HAP-1 (cell line): ENCODE results near the gene HIBCH.
"Not testable (repeated sequence)": the region's sequence is repeated elsewhere in the genome, so short reads cannot be mapped to it uniquely, and the experiment has no call there.

Source experiments
- DNase-seq, 2 experiments: peaks; one replicate each; pipeline ENCODE4 v3.0.0-alpha.2; 2016 to 2020; ENCODE audit warnings: low spot score in 2 of 2
- H3K27me3 ChIP-seq: fragments of 250-450 bp; sonication (Bioruptor Pico); 2 replicates; pipeline ENCODE4 v1.5.1; 2020; ENCODE audit warnings: low read depth, mild to moderate bottlenecking, moderate library complexity
- H3K36me3 ChIP-seq: fragments of 250-450 bp; sonication (Bioruptor Pico); replicated peaks from 2 replicates; pipeline ENCODE4 v1.5.1; 2020; ENCODE audit warnings: mild to moderate bottlenecking
- H3K4me1 ChIP-seq: fragments of 250-450 bp; sonication (Bioruptor Pico); 2 replicates; pipeline ENCODE4 v1.5.1; 2020; ENCODE audit warnings: mild to moderate bottlenecking
- H3K4me3 ChIP-seq: fragments of 250-450 bp; sonication (Bioruptor Pico); 2 replicates; pipeline ENCODE4 v1.5.1; 2020; ENCODE audit warnings: mild to moderate bottlenecking, moderate library complexity
- H3K9me3 ChIP-seq: fragments of 250-450 bp; sonication (Bioruptor Pico); 2 replicates; pipeline ENCODE4 v1.5.1; 2020; ENCODE audit warnings: mild to moderate bottlenecking, moderate library complexity
- in situ Hi-C: fragments of 300-500 bp; cut with MboI; formaldehyde crosslinking; loops from 3 replicates; pipeline ENCODE4 v1.14.3; 2020; ENCODE audit warnings: low sequenced_read_pairs, inconsistent platforms, mixed read lengths

The HIBCH gene, protein sequence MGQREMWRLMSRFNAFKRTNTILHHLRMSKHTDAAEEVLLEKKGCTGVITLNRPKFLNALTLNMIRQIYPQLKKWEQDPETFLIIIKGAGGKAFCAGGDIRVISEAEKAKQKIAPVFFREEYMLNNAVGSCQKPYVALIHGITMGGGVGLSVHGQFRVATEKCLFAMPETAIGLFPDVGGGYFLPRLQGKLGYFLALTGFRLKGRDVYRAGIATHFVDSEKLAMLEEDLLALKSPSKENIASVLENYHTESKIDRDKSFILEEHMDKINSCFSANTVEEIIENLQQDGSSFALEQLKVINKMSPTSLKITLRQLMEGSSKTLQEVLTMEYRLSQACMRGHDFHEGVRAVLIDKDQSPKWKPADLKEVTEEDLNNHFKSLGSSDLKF

DNA sequence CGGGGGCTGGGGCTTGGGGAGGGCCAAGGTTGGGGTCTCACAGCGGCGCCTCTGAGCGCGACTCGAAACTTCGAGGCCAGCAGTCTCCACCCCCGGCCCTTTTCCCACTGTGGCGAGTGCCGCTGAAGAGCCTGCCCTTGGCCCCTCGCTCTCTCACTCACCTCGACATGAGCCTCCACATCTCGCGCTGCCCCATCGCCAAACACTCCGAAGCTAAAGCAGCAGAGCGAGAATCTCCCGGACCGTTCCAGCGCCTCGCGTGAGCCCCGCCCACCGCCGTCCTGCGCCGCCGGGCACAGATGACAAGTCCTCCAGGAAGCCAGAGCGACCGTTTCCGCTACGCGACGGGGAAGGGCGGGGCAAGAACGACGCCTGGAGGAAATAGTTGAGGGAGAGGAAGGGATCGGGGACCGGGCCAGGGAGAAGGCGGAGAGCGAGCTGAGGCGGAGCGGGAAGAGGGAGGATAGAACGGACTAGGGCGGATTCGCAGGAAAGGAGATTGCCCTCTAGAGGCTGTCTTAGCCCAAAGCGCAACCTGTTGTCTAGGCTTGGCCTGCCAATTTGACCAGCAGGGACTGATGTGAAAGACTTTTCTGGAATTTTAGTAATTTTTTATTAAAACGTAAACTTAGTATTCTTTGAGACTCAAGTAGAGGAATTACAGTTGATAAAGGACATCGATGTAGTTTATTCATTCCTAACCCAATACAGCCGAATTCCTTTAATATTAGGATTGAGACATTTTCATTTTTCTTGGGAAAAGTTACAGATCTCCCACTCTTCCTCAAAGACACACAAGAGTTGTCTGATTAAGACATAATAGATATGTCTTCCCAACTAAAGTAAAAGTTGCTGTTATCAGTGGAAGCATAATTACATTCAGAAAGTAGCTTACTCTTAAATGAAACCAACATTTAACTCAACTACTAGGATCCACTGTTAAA lies at the start of gene HIBCH:
HIBCH (minus strand) TSS at position 272 of the 944 bp plus-strand sequence; CDS start at position 196, 76 bp downstream.
- Histone ChIP-seq H3K27me3 (no peaks in the 10 kb centered on the region), H3K4me3 (peak within 1 kb of the TSS; percentile 61), H3K4me1 (peaks cover 11% of the 10 kb centered on the region), H3K36me3 (no peaks in the 10 kb centered on the region), H3K9me3 (no peaks in the 10 kb centered on the region)
- DNase-seq: peak; percentile 98 to 99
- in situ Hi-C loops: no loop called here

DNA sequence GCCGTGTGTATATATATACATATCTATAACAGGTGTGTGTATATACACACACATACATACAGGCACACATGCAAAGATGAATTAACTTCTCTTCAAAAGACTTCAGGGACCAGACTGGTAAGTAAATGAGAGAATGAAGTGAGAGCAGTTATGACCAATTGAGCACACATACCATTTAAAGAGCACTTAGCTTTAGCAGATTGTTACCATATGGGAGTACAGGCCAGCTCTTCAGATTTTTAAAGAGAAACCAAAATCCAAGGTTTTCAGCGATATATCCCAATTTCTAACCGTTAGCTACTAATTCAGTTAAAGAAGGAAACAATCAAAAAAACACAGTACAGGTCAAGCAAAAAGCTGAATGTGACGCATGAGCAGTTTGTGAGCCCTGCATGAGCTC lies 47.5 kb upstream of the HIBCH start:
- H3K27me3 ChIP-seq: no peaks in the 10 kb centered on the region
- DNase-seq: no peak
- no peaks in the 10 kb centered on the region for H3K4me1 ChIP-seq
- in situ Hi-C loops: no loop called here
- no peaks in the 10 kb centered on the region for H3K9me3 ChIP-seq
- no peaks in the 10 kb centered on the region for H3K36me3 ChIP-seq
- H3K4me3 ChIP-seq: no peak overlapping the region

DNA sequence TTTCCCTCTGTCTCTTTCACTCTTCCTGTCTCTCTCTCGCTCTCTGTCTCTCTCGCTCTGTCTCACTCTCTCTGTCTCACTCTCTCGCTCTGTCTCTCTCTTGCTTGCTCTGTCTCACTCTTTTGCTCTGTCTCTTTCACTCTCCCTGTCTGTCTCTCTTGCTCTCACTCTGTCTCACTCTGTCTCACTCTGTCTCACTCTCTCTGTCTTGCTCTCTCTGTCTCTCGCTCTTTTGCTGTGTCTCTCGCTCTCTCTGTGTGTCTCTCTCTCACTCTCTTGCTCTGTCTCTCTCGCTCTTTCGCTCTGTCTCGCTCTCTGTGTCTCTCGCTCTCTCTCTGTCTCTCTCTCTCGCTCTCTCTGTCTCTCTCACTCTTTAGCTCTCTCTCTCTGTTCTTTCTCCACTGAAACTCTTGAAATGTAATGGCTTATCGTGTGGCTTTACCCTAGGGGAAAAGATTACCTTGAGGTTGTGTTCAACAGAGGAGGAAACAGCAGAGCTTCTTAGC lies 46.7 kb upstream of the HIBCH start:
- no peaks in the 10 kb centered on the region for H3K9me3 ChIP-seq
- in situ Hi-C loops: no loop called here
- H3K27me3 ChIP-seq: no peaks in the 10 kb centered on the region
- no peak for DNase-seq
- no peaks in the 10 kb centered on the region for H3K36me3 ChIP-seq
- no peak overlapping the region for H3K4me3 ChIP-seq
- H3K4me1 ChIP-seq: no peaks in the 10 kb centered on the region

DNA sequence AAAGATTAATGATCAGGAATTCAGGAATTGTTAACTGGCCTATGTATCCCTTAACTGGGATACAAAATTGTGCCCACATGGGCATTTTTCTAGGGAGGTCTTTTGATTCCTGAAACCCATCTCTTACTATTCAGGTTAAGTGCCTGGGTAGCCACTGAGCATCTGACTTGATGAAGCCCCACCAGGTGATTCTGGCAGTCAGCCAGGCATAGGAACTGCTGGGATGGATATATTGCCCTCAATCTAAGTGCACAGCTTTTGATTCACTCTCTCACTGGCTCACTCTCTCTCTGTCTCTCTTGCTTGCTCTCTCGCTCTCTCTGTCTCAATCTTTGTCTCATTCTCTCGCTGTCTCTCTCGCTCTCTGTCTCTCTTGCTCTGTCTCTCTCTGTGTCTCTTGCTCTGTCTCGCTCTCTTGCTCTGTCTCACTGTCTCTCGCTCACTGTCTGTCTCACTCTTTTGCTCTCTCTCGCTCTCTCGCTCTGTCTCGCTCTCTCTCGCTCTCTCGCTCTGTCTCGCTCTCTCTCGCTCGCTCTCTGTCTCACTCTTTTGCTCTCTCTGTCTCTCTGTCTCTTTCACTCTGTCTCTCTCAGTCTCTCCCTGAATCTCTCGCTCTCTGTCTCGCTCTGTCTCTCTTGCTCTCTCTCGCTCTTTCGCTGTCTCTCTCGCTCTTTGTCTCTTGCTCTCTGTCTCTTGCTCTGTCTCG lies 46.0 kb upstream of the HIBCH start:
- in situ Hi-C loops: no loop called here
- no peaks in the 10 kb centered on the region for H3K4me1 ChIP-seq
- no peak for DNase-seq
- no peaks in the 10 kb centered on the region for H3K27me3 ChIP-seq
- no peaks in the 10 kb centered on the region for H3K36me3 ChIP-seq
- no peaks in the 10 kb centered on the region for H3K9me3 ChIP-seq
- H3K4me3 ChIP-seq: no peak overlapping the region

DNA sequence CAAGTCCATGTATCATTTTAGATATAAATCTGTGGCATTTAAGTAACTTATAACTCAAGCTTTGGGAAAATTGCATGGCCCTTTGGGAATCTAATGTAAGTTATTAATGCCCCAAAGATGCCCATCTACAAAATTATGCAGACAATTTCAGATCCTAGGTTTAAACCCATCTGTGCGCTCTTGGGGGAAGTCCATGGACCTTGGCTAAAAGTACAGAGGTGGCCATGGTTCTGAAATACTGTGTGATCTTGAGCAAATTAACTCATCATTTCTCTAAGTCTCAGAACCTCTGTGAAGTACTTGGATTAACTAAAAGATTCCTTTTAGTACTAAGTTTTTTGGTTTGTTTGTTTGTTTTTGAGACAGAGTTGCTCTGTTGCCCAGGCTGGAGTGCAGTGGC lies 43.3 kb upstream of the HIBCH start:
- Histone ChIP-seq H3K4me3 (no peak overlapping the region), H3K36me3 (no peaks in the 10 kb centered on the region), H3K27me3 (no peaks in the 10 kb centered on the region), H3K4me1 (no peaks in the 10 kb centered on the region), H3K9me3 (no peaks in the 10 kb centered on the region)
- in situ Hi-C loops: no loop called here
- DNase-seq: no peak

DNA sequence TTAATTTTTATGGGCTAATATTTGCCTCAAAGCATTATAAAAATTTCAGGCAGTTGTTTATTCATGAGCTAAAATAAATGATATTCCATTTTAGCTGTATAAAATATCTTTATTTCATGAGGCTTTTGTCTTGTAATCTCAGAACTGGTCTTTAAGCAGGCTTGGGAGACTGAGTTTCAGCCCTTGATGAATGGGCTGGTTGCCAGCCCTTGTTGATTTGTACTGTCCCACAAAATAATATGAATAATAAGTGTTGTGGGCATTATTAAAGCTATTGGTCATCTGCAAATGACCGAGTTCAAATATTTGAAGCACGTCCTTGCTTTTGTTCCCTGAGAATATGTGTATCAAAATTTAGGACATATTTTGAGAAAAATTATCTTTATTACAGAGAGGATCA lies 41.9 kb upstream of the HIBCH start:
- no peak for DNase-seq
- in situ Hi-C loops: no loop called here
- H3K27me3 ChIP-seq: no peaks in the 10 kb centered on the region
- no peaks in the 10 kb centered on the region for H3K9me3 ChIP-seq
- no peak overlapping the region for H3K4me3 ChIP-seq
- no peaks in the 10 kb centered on the region for H3K36me3 ChIP-seq
- no peaks in the 10 kb centered on the region for H3K4me1 ChIP-seq

DNA sequence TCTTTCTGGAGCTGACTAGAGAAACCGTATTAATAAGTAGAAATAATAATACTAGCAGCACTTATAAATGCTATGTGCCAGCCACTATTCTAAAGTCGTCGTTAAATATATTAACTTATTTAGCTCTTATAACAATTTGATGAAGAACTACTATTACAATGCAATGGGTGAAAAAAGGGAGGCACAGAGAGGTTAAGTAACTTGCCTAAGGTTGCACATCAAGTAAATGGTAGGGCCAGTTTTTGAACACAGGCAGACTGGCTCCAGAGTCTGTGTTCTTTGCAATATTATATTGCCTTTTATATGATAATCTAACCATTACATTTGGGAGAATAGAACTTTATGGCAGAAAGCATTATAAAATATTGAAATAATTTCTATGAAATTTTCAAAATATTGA lies 41.3 kb upstream of the HIBCH start:
- Histone ChIP-seq H3K9me3 (no peaks in the 10 kb centered on the region), H3K27me3 (no peaks in the 10 kb centered on the region), H3K4me1 (no peaks in the 10 kb centered on the region), H3K4me3 (no peak overlapping the region), H3K36me3 (no peaks in the 10 kb centered on the region)
- in situ Hi-C loops: no loop called here
- no peak for DNase-seq

DNA sequence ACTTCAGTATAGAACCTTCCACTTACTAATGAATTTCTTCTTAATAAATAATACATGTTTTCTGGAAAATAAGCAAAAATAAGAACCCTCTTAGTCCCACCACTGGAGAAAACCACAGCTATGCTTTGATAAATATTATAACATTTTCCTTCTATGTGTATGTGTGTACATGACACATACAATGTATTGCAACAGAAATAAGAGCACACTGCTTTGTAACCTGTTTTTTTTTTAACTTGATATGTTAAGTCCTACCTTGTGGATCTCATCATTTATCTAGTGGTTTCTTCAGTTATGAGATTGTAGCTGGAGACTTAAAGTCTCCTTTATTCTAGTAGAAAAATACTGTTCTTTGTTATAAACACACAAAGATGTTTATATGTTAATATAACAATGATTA lies 40.9 kb upstream of the HIBCH start:
- in situ Hi-C loops: no loop called here

DNA sequence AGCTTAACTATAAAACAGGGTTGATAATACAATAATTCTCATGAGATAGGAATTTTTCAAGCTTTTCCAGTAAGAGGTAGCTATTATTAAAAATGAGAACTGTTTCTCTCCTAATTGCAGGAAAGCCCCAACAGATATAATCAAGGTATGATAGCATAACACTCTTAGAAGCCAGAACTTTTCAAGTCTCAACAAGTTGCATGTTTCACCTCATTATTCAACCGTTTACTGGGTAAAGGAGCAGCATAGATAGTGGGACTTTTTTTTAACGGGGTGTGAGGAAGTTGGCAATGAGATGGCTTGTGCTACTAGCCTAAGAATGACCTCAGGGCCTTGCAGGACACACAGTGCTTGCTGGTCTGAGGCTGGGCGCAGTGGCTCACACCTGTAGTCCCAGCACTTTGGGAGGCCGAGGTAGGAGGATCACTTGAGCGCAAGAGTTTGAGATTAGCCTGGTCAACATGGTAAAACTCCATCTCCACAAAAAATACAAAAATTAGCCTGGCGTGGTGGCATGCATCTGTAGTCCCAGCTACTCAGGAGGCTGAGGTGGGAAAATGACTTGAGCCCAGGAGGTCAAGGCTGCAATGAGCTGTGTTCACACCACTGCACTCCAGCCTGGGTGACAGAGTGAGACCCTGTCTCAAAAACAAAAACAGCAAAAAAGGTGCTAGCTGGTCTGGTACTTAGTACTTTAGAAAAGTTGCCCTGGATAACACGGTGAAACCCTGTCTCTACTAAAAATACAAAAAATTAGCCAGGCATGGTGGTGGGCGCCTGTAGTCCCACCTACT lies 39.2 kb upstream of the HIBCH start:
- H3K4me1 ChIP-seq, H3K36me3 ChIP-seq, H3K27me3 ChIP-seq, H3K4me3 ChIP-seq, H3K9me3 ChIP-seq, in situ Hi-C loops, DNase-seq: not testable (repeated sequence)

More for the DNA sequence above, 40.9 kb upstream of the HIBCH start:
- Histone ChIP-seq H3K36me3 (no peaks in the 10 kb centered on the region), H3K9me3 (no peaks in the 10 kb centered on the region), H3K4me3 (no peak overlapping the region), H3K4me1 (no peaks in the 10 kb centered on the region), H3K27me3 (no peaks in the 10 kb centered on the region)
- DNase-seq: no peak

DNA sequence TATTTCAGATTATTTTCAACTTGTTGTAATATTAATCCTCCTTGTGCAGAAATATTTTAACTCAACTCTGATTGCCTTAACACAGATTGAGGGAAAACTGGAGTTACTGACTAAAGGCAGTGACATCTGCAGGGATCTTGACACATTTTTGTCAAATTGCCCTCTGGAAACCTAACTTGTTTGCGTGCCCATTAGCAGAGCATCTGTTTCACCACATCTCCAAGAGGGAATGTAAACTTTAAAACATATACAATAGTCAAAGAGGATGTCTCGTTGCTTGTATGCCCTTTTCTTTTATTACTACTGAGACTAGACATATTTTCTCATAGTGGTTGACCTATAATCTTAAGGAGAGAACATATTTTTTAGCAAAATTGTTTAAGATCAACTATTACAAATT lies 38.0 kb upstream of the HIBCH start:
- no peak overlapping the region for H3K4me3 ChIP-seq
- H3K9me3 ChIP-seq: no peaks in the 10 kb centered on the region
- H3K27me3 ChIP-seq: no peaks in the 10 kb centered on the region
- no peaks in the 10 kb centered on the region for H3K36me3 ChIP-seq
- H3K4me1 ChIP-seq: no peaks in the 10 kb centered on the region
- no peak for DNase-seq
- in situ Hi-C loops: no loop called here

DNA sequence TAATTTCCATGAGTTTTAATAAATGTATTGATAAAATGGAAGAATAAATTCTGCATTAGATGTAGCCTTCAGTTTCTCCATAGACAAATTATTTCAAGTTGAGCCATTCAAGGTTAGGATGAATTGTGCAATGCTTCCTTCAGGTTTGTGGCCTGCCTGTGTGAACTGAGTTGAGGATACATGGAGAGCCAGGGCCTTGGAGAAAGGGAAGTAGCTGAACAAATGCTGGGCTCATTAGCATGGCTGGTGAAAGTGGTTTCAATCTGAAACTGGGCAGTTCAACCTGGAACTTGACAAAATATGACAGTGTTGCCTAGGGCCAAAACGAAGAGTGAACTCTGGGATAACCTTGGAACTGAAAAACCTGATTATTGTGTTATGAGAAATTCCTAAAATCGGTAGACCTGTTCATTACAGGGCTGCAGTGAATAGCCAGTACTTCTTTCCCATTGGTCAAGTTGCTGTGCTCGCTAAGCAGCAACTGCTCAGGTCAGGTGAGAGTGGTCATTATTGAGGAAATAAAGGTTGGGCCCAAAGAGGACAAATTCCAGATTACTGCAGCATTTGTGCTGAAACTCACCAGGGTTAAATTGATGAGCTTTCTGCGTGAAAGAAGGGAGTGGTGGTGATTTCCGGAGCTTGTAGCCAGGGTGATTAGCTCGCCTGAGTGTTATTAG lies 36.5 kb upstream of the HIBCH start:
- no peak overlapping the region for H3K4me3 ChIP-seq
- no peak for DNase-seq
- H3K9me3 ChIP-seq: no peaks in the 10 kb centered on the region
- H3K36me3 ChIP-seq: no peaks in the 10 kb centered on the region
- no peaks in the 10 kb centered on the region for H3K4me1 ChIP-seq
- in situ Hi-C loops: no loop called here
- no peaks in the 10 kb centered on the region for H3K27me3 ChIP-seq

DNA sequence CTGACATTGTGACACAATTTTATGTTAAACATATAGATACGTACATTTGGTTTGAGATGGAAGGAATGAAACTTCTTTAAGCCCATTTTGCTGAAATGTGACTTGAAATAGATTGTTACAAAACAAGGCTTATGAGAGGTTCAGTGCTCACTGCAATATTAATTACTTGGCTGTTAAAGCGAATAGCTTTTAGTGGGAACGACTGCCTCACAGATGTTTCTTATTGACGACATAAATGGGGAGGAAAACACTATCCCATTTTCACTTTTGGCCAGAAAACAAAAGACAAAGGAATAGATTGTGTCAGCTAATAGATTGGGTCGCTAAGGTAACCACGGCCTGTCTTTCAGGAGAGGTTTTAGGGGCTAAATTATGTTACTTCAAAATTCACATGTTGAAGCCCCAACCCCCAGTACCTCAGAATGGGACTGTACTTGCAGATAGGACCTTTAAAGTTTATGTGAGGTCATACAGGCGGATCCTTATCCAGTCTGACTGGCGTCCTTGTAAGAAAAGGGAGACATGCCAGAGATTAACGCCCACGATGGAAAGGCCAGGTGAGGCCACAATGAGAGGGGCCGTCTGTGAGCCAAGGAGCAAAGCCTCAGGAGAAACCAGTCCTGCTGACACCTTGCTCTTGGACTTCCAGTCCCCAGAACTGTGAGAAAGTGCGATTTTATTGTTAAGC lies 34.5 kb upstream of the HIBCH start:
- Histone ChIP-seq H3K4me3 (no peak overlapping the region), H3K36me3 (no peaks in the 10 kb centered on the region), H3K27me3 (no peaks in the 10 kb centered on the region), H3K4me1 (no peaks in the 10 kb centered on the region), H3K9me3 (no peaks in the 10 kb centered on the region)
- in situ Hi-C loops: no loop called here
- no peak for DNase-seq
